Measurements from ENCODE around the gene RAP2B. TPM values are rescaled to one million over a fixed set of nuclear protein-coding genes. Genes with fewer than 3 reads are reported as not detected.

RAP2B gene
- total and polyA plus RNA-seq, 2 donors (not counting 3 experiments of a cell fraction or from before 2014, with no cell fraction given), result 8.3 to 27.5 TPM

DNA sequence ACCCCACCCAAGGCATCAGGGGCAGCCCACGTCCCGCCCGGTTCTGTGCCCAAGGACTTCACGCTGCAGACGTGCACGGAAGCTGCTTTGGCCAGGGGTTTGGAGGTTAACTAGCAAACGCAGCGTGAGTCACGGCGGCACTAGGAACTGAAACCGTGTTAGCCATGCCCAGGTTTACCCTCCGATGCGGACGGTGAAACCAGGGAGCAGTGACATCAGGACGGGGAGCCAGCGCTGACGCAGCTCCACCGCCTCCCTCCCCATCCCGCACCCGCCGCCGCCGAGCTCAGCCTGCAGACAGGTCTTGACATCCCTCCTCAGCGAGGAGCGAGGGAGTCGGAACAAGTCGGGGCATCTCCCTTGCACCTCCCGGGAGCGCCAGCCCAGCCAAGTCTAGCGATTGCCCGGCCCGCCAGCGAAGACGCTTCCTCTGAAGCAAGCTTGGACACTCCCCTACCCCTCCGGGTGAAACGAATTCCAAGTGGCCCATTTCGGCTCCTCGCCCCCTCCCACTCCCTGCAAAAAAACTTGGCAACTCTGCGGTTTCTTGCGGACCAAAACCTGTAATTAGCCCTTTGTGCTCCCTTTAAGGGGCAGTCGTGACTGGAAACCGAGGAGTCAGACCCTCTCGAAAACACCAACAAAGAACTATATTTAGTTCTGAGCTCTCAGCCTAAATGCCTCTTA lies 1.4 kb upstream of the RAP2B start:
- dilution Hi-C loops (cut with MboI; ENCODE audit: extremely low pct_ligation_motif_present, low sequenced_read_pairs) (no loop called here), intact Hi-C loops (cut with micrococcal nuclease) (loop anchor here (1.0 to 10.0 kb wide), 8 partner anchors 15 to 857 kb away; no protein-coding TSS in a partner anchor)
- H3K9me3 ChIP-seq (replicated peaks; ENCODE audit: control insufficient read depth, insufficient read depth, low read length), result no peaks in the 10 kb centered on the region
- peak overlapping the region; percentile 35 to 74 (median 69) for H3K4me3 ChIP-seq (replicated peaks in 1 of 3; ENCODE audit: insufficient read depth in 1 of 3, low read depth in 1 of 3, low read length in 3 of 3)
- ChIA-PET POLR2A (interaction anchor here (0.7 to 1.8 kb wide), 13 partner anchors 12 to 120 kb away, joined by 3 to 15 read pairs (median 4); no protein-coding TSS in a partner anchor), CTCF (interaction anchor here (0.7 to 10.6 kb wide), 17 partner anchors 10 to 810 kb away, joined by 3 to 203 read pairs (median 4); no protein-coding TSS in a partner anchor)
- no peaks in the 10 kb centered on the region for H3K27me3 ChIP-seq (ENCODE audit: control insufficient read depth in 2 of 2, insufficient read depth in 2 of 2, low read length in 2 of 2)
- TF ChIP-seq, protein P1, sequence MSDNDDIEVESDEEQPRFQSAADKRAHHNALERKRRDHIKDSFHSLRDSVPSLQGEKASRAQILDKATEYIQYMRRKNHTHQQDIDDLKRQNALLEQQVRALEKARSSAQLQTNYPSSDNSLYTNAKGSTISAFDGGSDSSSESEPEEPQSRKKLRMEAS (IDR thresholded peaks at IDR 0.05; ENCODE audit: insufficient read depth, insufficient read length), result no peak
- TF ChIP-seq, protein P2, sequence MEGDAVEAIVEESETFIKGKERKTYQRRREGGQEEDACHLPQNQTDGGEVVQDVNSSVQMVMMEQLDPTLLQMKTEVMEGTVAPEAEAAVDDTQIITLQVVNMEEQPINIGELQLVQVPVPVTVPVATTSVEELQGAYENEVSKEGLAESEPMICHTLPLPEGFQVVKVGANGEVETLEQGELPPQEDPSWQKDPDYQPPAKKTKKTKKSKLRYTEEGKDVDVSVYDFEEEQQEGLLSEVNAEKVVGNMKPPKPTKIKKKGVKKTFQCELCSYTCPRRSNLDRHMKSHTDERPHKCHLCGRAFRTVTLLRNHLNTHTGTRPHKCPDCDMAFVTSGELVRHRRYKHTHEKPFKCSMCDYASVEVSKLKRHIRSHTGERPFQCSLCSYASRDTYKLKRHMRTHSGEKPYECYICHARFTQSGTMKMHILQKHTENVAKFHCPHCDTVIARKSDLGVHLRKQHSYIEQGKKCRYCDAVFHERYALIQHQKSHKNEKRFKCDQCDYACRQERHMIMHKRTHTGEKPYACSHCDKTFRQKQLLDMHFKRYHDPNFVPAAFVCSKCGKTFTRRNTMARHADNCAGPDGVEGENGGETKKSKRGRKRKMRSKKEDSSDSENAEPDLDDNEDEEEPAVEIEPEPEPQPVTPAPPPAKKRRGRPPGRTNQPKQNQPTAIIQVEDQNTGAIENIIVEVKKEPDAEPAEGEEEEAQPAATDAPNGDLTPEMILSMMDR (IDR thresholded peaks at IDR 0.05; ENCODE audit: extremely low read depth in 1 of 2, insufficient read depth in 1 of 2, low read depth in 1 of 2, low read length in 2 of 2), result no peak
- TF ChIP-seq FOS (IDR thresholded peaks at IDR 0.05; ENCODE audit: borderline replicate concordance, insufficient read depth, low read length) (peak; percentile 70), POLR2A (IDR thresholded peaks at IDR 0.05; ENCODE audit: low read depth, low read length) (peak; percentile 79), MYC (IDR thresholded peaks at IDR 0.05; ENCODE audit: low read depth, low read length) (peak; percentile 31), JUN (IDR thresholded peaks at IDR 0.05; ENCODE audit: borderline replicate concordance, insufficient read depth, insufficient read length, low read depth) (peak; percentile 21), EZH2 (IDR thresholded peaks at IDR 0.05; ENCODE audit: borderline replicate concordance, low read depth, low read length, severe bottlenecking) (no peak), GATA2 (IDR thresholded peaks at IDR 0.05; ENCODE audit: insufficient read depth, insufficient read length, low read depth, low read length) (no peak), POLR2AphosphoS5 (IDR thresholded peaks at IDR 0.05; ENCODE audit: insufficient read depth, low read depth, low read length) (peak; percentile 85)
- H3K27ac ChIP-seq (ENCODE audit: insufficient read depth, low read depth, low read length), result peak overlapping the region; percentile 84
- no peaks in the 10 kb centered on the region for H3K36me3 ChIP-seq (ENCODE audit: control insufficient read depth in 2 of 2, extremely low read depth in 1 of 2, insufficient read depth in 2 of 2, low read length in 2 of 2)
- TSS peak; percentile 73 for BruUV-seq (replicated peaks)
- H2AFZ ChIP-seq (ENCODE audit: low read depth, low read length), result peak overlapping the region; percentile 2
- DNase-seq (ENCODE audit: low read depth, low spot score), result peak; percentile 91
- peaks cover 7% of the 10 kb centered on the region for H4K20me1 ChIP-seq (replicated peaks; ENCODE audit: control insufficient read depth, extremely low read depth, insufficient read depth, low read length)
- H3K9me1 ChIP-seq (replicated peaks; ENCODE audit: control insufficient read depth, extremely low read depth, insufficient read depth, low read length), result no peaks in the 10 kb centered on the region
- FAIRE-seq, result no peak
- peaks cover 35% of the 10 kb centered on the region for H3K79me2 ChIP-seq (ENCODE audit: control insufficient read depth, insufficient read depth, low read length)
- peak overlapping the region; percentile 77 for H3K4me2 ChIP-seq (ENCODE audit: insufficient read depth, low read length)
- H3K9ac ChIP-seq (replicated peaks; ENCODE audit: extremely low read depth, insufficient read depth, low read length), result peak overlapping the region; percentile 82
- H3K4me1 ChIP-seq (ENCODE audit: control insufficient read depth, extremely low read depth, insufficient read depth, low read length), result peaks cover 12% of the 10 kb centered on the region

Measured in endothelial cell of umbilical vein (primary cell).